Measurements from ENCODE around the gene EPHA6.

- TF ChIP-seq EP300 (IDR thresholded peaks at IDR 0.05) (no peak), POLR2A (IDR thresholded peaks at IDR 0.05) (no peak)
- TF ChIP-seq, protein P1, sequence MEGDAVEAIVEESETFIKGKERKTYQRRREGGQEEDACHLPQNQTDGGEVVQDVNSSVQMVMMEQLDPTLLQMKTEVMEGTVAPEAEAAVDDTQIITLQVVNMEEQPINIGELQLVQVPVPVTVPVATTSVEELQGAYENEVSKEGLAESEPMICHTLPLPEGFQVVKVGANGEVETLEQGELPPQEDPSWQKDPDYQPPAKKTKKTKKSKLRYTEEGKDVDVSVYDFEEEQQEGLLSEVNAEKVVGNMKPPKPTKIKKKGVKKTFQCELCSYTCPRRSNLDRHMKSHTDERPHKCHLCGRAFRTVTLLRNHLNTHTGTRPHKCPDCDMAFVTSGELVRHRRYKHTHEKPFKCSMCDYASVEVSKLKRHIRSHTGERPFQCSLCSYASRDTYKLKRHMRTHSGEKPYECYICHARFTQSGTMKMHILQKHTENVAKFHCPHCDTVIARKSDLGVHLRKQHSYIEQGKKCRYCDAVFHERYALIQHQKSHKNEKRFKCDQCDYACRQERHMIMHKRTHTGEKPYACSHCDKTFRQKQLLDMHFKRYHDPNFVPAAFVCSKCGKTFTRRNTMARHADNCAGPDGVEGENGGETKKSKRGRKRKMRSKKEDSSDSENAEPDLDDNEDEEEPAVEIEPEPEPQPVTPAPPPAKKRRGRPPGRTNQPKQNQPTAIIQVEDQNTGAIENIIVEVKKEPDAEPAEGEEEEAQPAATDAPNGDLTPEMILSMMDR (IDR thresholded peaks at IDR 0.05), result no peak
Measured at GRCh38 chr3:97301114-97301513, 486.7 kb downstream of the EPHA6 start.
